ENCODE data around the gene HLA-B. TPM values are rescaled to one million over a fixed set of nuclear protein-coding genes. Genes with fewer than 3 reads are reported as not detected.

HLA-B gene
- total and polyA plus RNA-seq, 7 donors, result 138 to 402 (median 231) TPM

- no peak for ATAC-seq
- Histone ChIP-seq H3K4me1 (no peaks in the 10 kb centered on the region), H3K4me3 (no peak overlapping the region), H3K9me3 (no peaks in the 10 kb centered on the region), H3K36me3 (ENCODE audit: insufficient read depth in 1 of 2, low read depth in 1 of 2) (peaks cover 0 to 3% of the 10 kb centered on the region in 2 donors), H3K27ac (no peak overlapping the region), H3K27me3 (ENCODE audit: insufficient read depth in 3 of 3, low read length in 2 of 3) (peaks cover 0 to 3% (median 1%) of the 10 kb centered on the region in 3 donors)
- intact Hi-C loops (cut with DNase I), result no loop called here
- WGBS, 3 donors, result 48 to 61% (median 50%) methylated on average over 11 of the region's 11 CpGs
- TF ChIP-seq CTCF (IDR thresholded peaks at IDR 0.05), result no peak
- no peak for DNase-seq
These were observed 6.6 kb downstream of the HLA-B start for GRCh38 chr6:31350196-31351032.

- peaks cover 0 to 3% (median 0%) of the 10 kb centered on the region in 3 donors for H3K27me3 ChIP-seq (ENCODE audit: insufficient read depth in 3 of 3, low read length in 2 of 3)
- intact Hi-C loops (cut with DNase I), result no loop called here
- no peak for TF ChIP-seq CTCF (IDR thresholded peaks at IDR 0.05)
- ATAC-seq (no peak), DNase-seq (no peak)
- peaks cover 0 to 3% of the 10 kb centered on the region in 2 donors for H3K36me3 ChIP-seq (ENCODE audit: insufficient read depth in 1 of 2, low read depth in 1 of 2)
- H3K9me3 ChIP-seq, result no peaks in the 10 kb centered on the region
- no peak overlapping the region for H3K4me3 ChIP-seq
- WGBS, 3 donors, result 50 to 71% (median 67%) methylated on average over 4 of the region's 4 CpGs
- H3K27ac ChIP-seq, result no peak overlapping the region
- no peaks in the 10 kb centered on the region for H3K4me1 ChIP-seq
These were observed 7.7 kb downstream of the HLA-B start for GRCh38 chr6:31349301-31349700.

- H3K9me3 ChIP-seq, result no peaks in the 10 kb centered on the region
- intact Hi-C loops (cut with DNase I), result no loop called here
- DNase-seq, result no peak
- no peak overlapping the region for H3K4me3 ChIP-seq
- TF ChIP-seq CTCF (IDR thresholded peaks at IDR 0.05), result no peak
- H3K27ac ChIP-seq, result no peak overlapping the region
- H3K4me1 ChIP-seq, result no peaks in the 10 kb centered on the region
- ATAC-seq, result no peak
- WGBS, 3 donors, result 45 to 51% (median 48%) methylated on average over 5 of the region's 5 CpGs
- H3K27me3 ChIP-seq (ENCODE audit: insufficient read depth in 3 of 3, low read length in 2 of 3), result no peaks in the 10 kb centered on the region
- no peaks in the 10 kb centered on the region for H3K36me3 ChIP-seq (ENCODE audit: insufficient read depth in 1 of 2, low read depth in 1 of 2)
These were observed 11.8 kb downstream of the HLA-B start for GRCh38 chr6:31345026-31345730.

GRCh38 chr6:31340228-31340627 lies 16.8 kb downstream of the HLA-B start:
- no peaks in the 10 kb centered on the region for H3K9me3 ChIP-seq
- H3K27ac ChIP-seq, result no peak overlapping the region
- DNase-seq (no peak), ATAC-seq (no peak)
- H3K27me3 ChIP-seq (ENCODE audit: insufficient read depth in 3 of 3, low read length in 2 of 3), result no peaks in the 10 kb centered on the region
- intact Hi-C loops (cut with DNase I), result no loop called here
- no peak for TF ChIP-seq CTCF (IDR thresholded peaks at IDR 0.05)
- no peak overlapping the region for H3K4me3 ChIP-seq
- no peaks in the 10 kb centered on the region for H3K36me3 ChIP-seq (ENCODE audit: insufficient read depth in 1 of 2, low read depth in 1 of 2)
- H3K4me1 ChIP-seq, result no peaks in the 10 kb centered on the region

Data from psoas muscle (tissue), 8 donors.